Measurements from ENCODE around the gene NDUFAF4. TPM values are rescaled to one million over a fixed set of nuclear protein-coding genes. Genes with fewer than 3 reads are reported as not detected.
"Not testable (repeated sequence)": the region's sequence is repeated elsewhere in the genome, so short reads cannot be mapped to it uniquely, and the experiment has no call there.

NDUFAF4 gene
- total RNA-seq, 1 donor from 2014 or later: 74.4 TPM

DNA sequence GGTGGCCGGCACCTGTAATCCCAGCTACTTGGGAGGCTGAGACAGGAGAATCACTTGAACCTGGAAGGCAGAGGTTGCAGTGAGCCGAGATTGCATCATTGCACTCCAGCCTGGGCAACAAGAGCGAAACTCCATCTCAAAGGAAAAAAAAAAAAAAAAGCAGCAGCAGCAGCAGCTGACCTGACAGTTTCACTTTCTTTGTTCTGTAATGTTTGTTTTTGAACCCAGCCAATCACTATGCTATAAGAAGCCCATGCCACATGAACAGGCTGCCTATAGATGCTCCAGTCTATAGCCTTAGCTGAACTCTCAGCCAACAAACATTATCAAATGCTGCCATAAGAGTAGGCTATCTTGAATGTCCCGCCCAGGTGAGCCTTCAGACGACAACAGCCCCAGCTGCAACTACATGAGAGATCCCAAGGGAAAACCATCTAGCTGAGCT, 12.5 kb downstream of the NDUFAF4 start:
- Mint-ChIP-seq H3K4me1 (peaks cover 13% of the 10 kb centered on the region), H3K4me3 (peak overlapping the region; percentile 9)
- H3K27ac Mint-ChIP-seq; H3K36me3 Mint-ChIP-seq (ENCODE audit: low read depth); H3K9me3 Mint-ChIP-seq; H3K27me3 Mint-ChIP-seq: not testable (repeated sequence)
- peak; percentile 80 for DNase-seq
- intact Hi-C loops (cut with micrococcal nuclease): loop anchor here (1.0 kb wide), 1 partner anchor 12 kb away; the partner anchor contains the start of gene NDUFAF4

DNA sequence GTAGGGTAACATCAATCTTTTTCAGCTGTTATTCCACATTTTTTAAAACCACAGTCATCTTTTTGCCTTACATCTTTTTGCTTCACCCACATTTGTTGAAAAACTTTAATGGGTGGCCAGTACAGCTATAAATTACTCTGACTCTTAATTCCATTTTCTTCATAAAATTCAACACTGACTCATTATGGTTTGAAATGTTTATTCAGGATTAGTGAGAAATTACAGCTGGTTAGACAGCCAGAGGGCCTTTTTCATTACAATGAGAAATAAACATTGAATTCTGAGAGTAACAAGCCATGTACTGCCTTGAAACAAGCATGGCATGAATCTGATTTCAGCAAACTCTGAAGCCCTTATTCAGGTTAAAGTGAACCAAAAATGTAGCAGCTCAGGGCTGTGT, 19.5 kb downstream of the NDUFAF4 start:
- Mint-ChIP-seq H3K9me3 (no peaks in the 10 kb centered on the region), H3K27ac (no peak overlapping the region), H3K4me1 (no peaks in the 10 kb centered on the region), H3K27me3 (peaks cover 7% of the 10 kb centered on the region), H3K36me3 (ENCODE audit: low read depth) (no peaks in the 10 kb centered on the region), H3K4me3 (no peak overlapping the region)
- no peak for DNase-seq
- intact Hi-C loops (cut with micrococcal nuclease): no loop called here

DNA sequence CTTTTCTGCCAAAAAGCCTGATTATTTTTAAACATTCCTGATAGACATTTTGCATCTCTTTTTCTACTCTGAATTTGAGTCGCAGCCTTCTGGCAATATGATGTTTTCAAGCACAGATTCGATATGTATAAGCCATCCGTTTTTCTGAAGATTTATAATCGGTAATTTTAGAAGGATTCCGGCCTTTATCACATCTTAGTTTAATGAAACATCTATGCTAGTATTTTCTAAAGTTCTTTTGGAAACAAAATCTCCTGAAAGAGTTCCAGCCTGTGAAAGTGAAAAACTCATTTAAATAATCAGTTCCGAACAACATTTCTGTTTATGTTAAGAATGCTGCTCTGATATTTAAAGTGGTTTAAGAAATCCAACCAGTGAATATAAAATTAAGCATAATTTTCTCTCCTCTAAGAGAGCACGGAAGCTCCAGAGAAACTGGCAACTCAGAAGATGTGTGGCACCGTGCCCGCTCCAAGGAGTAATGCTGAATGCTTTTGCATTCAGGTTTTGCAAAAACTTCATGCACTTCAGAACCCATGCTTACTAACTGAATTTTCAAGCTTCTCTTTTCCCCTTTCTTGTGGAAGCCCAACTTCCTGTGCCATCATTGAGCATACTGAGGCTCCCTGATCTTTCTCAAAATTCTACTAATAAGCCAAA, 20.7 kb downstream of the NDUFAF4 start:
- Mint-ChIP-seq H3K27ac (no peak overlapping the region), H3K4me3 (no peak overlapping the region), H3K9me3 (no peaks in the 10 kb centered on the region), H3K4me1 (no peaks in the 10 kb centered on the region), H3K27me3 (peaks cover 8% of the 10 kb centered on the region), H3K36me3 (ENCODE audit: low read depth) (no peaks in the 10 kb centered on the region)
- no peak for DNase-seq
- intact Hi-C loops (cut with micrococcal nuclease): no loop called here

DNA sequence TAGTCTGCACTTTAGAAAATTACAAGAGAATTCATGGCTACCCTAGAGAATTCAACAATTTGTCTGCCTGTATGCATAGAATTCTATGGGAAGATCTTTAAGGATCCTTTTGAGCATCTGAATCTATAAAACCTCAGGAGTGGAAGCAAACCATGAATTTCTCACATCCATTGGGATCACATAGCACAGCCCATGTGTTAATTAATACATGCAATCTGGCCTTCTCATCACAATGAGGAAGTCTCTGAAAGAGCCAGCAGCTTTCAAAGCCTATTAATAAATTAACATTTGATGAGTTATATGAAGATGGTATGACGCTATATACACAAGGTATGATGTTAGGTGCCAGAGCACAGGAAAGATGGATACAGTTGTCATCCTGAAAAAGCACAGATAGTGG, 24.7 kb downstream of the NDUFAF4 start:
- no peak for DNase-seq
- intact Hi-C loops (cut with micrococcal nuclease): no loop called here
- Mint-ChIP-seq H3K36me3 (ENCODE audit: low read depth) (no peaks in the 10 kb centered on the region), H3K4me3 (no peak overlapping the region), H3K27ac (no peak overlapping the region), H3K4me1 (no peaks in the 10 kb centered on the region), H3K9me3 (no peaks in the 10 kb centered on the region), H3K27me3 (peaks cover 12% of the 10 kb centered on the region)

DNA sequence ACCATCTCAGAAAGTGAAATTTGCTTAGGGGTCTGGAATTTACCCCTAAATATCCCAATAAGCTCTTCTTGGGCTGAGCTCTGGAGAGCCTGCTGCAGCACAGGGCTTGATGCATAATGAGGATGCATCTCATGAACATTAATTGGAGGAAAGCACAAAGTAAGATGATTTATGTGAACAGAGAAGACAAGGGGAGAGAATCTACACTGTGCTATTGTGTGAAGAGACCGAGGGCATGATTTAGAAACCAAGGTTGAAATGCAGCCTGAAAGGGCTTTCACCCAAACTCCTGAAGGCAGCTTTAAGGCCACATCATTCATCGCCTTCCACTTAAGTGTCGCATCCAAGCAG, 32.7 kb downstream of the NDUFAF4 start:
- no peaks in the 10 kb centered on the region for H3K4me1 Mint-ChIP-seq
- peaks cover 39% of the 10 kb centered on the region for H3K27me3 Mint-ChIP-seq
- H3K36me3 Mint-ChIP-seq (ENCODE audit: low read depth): no peaks in the 10 kb centered on the region
- intact Hi-C loops (cut with micrococcal nuclease): no loop called here
- H3K27ac Mint-ChIP-seq: no peak overlapping the region
- no peaks in the 10 kb centered on the region for H3K9me3 Mint-ChIP-seq
- no peak for DNase-seq
- H3K4me3 Mint-ChIP-seq: no peak overlapping the region

DNA sequence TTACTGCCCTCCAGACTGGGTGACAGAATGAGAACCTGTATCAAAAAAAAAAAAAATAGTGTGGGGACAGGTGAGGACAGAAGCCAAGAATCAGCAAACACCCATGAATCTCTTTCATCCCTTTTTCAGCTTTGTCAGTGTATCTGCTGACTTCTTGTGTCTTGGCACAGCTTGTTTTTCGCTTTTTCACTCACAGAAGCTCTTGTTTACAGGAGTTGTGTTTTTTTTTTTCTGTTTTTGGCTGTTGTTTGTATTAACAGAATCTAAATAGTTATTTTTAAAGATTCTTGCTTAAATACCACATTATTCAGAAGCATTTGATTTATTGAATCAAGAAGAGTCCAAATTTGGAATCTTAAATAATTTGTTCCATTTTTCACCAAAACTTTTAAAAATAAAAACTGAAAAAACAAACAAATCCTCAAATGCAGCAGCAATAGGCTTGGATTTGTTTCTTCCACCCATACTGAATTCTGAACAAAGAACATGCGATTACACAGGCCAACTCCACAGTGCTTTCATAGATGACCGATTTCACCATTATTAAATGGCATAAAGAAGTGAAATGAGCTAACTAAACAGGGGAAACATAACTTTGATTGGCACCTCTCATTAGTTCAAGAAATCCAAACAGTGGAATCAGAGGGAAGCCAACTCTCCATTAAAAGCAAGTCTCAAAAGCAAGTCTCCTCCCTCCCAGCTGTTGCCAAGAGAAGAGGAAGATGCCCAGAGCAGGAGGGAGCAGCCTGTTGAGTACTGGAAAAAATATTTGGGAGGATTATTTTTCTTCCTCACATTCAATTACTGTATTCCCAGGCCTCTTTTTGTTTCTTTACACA, 33.3 kb downstream of the NDUFAF4 start:
- no peaks in the 10 kb centered on the region for H3K36me3 Mint-ChIP-seq (ENCODE audit: low read depth)
- H3K9me3 Mint-ChIP-seq: peaks cover 2% of the 10 kb centered on the region
- H3K27ac Mint-ChIP-seq: no peak overlapping the region
- intact Hi-C loops (cut with micrococcal nuclease): no loop called here
- no peak for DNase-seq
- no peaks in the 10 kb centered on the region for H3K4me1 Mint-ChIP-seq
- H3K27me3 Mint-ChIP-seq: peaks cover 41% of the 10 kb centered on the region
- H3K4me3 Mint-ChIP-seq: no peak overlapping the region

DNA sequence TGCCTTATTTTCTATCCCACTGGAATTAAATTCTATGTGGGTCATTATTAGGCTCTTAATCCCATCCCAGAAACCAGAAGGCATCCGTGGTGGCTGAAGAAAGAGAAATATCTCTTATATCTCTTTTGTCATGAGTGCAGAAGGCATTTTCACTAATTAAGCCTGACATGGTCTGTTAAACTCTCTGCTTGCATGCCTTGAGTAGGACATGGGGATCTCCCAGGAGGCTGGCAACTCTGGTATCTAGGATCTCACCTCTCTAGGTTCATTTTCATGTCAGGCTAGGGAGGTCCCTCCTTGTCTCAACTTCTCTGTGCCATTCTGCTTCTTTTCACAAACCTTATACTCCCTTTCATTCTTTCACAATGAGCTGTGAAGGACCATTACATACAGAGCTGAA, 35.1 kb downstream of the NDUFAF4 start:
- Mint-ChIP-seq H3K9me3 (peaks cover 6% of the 10 kb centered on the region), H3K27me3 (peaks cover 41% of the 10 kb centered on the region), H3K27ac (no peak overlapping the region)

DNA sequence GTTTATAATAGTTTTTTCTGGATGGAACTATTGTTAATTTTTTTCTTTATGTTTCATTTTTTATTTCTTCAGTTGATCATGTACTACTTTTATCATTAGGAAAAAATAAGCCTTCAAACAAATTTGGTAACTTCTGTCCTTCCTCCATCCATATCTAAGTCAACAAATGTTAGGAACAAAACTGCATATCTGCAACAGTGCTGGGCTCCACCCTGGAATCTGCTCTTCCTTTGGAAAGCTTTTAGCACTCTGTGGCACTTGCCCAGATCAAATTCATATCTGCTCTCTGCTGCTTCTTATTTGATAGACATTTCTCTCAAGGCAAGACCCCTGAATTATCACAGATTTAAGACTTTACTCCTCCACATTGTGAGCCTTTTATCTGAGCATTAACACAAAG, 36.1 kb downstream of the NDUFAF4 start:
- intact Hi-C loops (cut with micrococcal nuclease): no loop called here
- Mint-ChIP-seq H3K9me3 (peaks cover 6% of the 10 kb centered on the region), H3K27me3 (peaks cover 47% of the 10 kb centered on the region), H3K4me3 (no peak overlapping the region), H3K4me1 (no peaks in the 10 kb centered on the region), H3K36me3 (ENCODE audit: low read depth) (no peaks in the 10 kb centered on the region), H3K27ac (no peak overlapping the region)
- no peak for DNase-seq

More for the DNA sequence above, 35.1 kb downstream of the NDUFAF4 start:
- H3K4me3 Mint-ChIP-seq: no peak overlapping the region
- intact Hi-C loops (cut with micrococcal nuclease): no loop called here
- no peaks in the 10 kb centered on the region for H3K4me1 Mint-ChIP-seq
- H3K36me3 Mint-ChIP-seq (ENCODE audit: low read depth): no peaks in the 10 kb centered on the region
- no peak for DNase-seq

DNA sequence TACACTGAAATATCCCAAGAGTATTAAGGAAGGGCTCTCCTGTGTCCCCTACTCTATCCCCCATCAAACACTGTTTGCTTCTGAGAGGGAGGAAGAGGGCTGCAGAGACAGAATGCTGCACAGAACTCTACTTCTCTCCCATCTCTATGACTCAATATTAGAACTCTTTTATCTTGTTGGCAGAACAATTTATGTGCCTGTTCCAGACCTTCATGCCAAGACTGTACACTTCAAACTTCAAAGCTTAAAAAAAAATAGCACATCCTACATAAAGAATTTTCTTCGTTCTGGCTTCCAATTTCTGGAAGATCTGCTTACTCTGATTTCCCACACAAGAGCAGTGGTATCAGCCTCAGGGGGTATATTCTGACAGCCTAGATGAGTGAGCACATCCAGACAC, 40.8 kb downstream of the NDUFAF4 start:
- no peak overlapping the region for H3K4me3 Mint-ChIP-seq
- DNase-seq: no peak
- peaks cover 10% of the 10 kb centered on the region for H3K9me3 Mint-ChIP-seq
- H3K27me3 Mint-ChIP-seq: peaks cover 25% of the 10 kb centered on the region
- no peak overlapping the region for H3K27ac Mint-ChIP-seq
- H3K36me3 Mint-ChIP-seq (ENCODE audit: low read depth): no peaks in the 10 kb centered on the region
- no peaks in the 10 kb centered on the region for H3K4me1 Mint-ChIP-seq
- intact Hi-C loops (cut with micrococcal nuclease): no loop called here

DNA sequence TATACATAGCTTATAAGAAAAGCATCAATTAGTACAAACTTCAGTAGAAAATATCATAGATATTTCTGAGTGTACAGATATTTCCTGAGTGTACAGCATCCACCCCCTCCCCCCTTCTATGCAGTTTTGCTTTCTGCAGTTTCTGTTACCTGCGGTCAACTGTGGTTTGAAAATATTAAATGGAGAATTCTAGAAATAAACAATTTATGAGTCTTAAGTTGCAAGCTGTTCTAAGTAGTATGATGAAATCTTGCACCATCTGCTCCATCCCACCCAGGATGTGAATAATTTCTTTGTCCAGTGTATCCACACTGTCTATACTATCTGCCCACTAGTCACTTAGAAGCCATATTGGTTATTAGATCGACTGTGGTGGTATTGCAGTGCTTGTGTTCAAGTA, 44.6 kb downstream of the NDUFAF4 start:
- DNase-seq: no peak
- intact Hi-C loops (cut with micrococcal nuclease): no loop called here
- Mint-ChIP-seq H3K9me3 (peaks cover 4% of the 10 kb centered on the region), H3K27me3 (peaks cover 13% of the 10 kb centered on the region), H3K4me1 (no peaks in the 10 kb centered on the region), H3K27ac (no peak overlapping the region), H3K4me3 (no peak overlapping the region), H3K36me3 (ENCODE audit: low read depth) (no peaks in the 10 kb centered on the region)

DNA sequence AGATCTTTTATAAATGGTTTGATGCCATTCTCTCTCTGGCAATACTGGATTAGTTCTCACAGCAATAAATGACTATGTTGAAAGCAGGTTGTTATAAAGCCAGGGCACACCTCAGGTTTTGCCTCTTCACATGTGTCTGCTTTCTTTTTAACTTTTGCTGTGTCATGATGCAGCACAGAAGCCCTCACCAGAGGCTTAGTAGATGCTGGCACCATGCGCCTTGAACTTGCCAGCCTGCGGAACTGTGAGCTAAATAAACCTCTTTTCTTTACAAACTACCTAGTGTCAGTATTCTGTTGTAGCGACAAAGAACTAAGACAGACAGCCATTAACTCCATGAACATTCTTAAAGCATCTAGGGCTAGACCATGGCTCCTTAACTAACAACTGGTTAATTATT, 45.1 kb downstream of the NDUFAF4 start:
- no peak overlapping the region for H3K27ac Mint-ChIP-seq
- no peak for DNase-seq
- peaks cover 10% of the 10 kb centered on the region for H3K27me3 Mint-ChIP-seq
- H3K4me3 Mint-ChIP-seq: no peak overlapping the region
- peaks cover 9% of the 10 kb centered on the region for H3K9me3 Mint-ChIP-seq
- H3K4me1 Mint-ChIP-seq: no peaks in the 10 kb centered on the region
- H3K36me3 Mint-ChIP-seq (ENCODE audit: low read depth): no peaks in the 10 kb centered on the region
- intact Hi-C loops (cut with micrococcal nuclease): no loop called here

DNA sequence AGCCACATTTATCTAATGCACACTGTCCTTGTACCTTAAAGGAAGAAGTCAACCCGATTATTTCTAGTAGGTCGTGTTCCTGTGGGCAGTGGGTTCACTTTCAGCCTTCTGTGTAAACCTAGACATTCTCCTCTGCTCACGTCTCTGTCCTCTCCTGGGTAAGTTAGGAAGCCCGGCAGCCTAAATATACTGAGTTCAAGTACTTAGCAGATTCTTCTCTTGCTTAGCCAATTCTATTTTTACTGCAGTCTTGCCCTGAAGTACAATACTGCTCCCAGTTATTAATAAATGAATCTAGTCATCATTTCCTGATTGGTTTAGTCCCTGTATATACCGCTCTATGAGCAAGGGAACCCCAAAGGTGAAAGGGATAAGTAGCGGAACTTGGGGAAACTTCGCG, 45.8 kb downstream of the NDUFAF4 start:
- Mint-ChIP-seq H3K36me3 (ENCODE audit: low read depth) (no peaks in the 10 kb centered on the region), H3K27ac (no peak overlapping the region), H3K9me3 (peaks cover 16% of the 10 kb centered on the region), H3K27me3 (peaks cover 12% of the 10 kb centered on the region), H3K4me3 (no peak overlapping the region), H3K4me1 (no peaks in the 10 kb centered on the region)
- intact Hi-C loops (cut with micrococcal nuclease): no loop called here
- no peak for DNase-seq

DNA sequence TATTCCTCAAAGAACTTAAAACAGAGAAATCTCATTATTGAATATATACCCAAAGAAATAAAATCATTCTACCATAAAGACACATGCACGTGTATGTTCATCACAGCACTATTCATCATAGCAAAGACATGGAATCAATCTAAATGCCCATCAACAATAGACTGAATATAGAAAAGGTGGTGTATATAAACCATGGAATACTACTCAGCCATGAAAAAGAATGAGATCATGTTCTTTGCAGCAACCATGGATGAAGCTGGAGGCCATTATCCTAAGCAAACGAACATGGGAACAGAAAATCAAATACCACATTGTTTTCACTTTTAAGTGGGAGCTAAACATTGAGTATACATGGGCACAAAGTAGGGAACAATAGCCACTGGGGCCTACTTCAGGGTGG, 48.1 kb downstream of the NDUFAF4 start:
- peaks cover 27% of the 10 kb centered on the region for H3K9me3 Mint-ChIP-seq
- no peak overlapping the region for H3K4me3 Mint-ChIP-seq
- no peaks in the 10 kb centered on the region for H3K36me3 Mint-ChIP-seq (ENCODE audit: low read depth)
- no peak overlapping the region for H3K27ac Mint-ChIP-seq
- DNase-seq: no peak
- H3K27me3 Mint-ChIP-seq: peaks cover 19% of the 10 kb centered on the region
- intact Hi-C loops (cut with micrococcal nuclease): no loop called here
- no peaks in the 10 kb centered on the region for H3K4me1 Mint-ChIP-seq

DNA sequence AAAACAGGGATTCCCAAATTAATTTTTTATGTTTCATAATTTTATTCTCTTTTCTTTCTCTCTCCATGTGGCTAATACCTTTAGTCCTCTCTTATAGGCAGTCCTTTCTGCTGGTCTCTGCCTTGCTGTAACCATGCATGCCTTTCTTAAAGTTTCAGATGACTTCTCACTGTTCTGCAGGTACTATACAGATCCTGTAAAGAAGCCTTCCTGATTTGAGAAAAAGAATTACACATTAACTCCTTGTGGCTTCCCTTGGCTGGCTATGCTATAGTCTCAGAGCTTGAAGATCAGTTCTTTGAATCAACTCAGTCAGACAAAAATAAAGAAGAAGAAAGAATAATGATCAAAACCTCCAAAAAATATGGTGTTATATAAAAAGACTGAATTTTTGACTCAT, 53.2 kb downstream of the NDUFAF4 start:
- no peak overlapping the region for H3K4me3 Mint-ChIP-seq
- intact Hi-C loops (cut with micrococcal nuclease): no loop called here
- H3K27ac Mint-ChIP-seq: no peak overlapping the region
- no peak for DNase-seq
- peaks cover 2% of the 10 kb centered on the region for H3K4me1 Mint-ChIP-seq
- no peaks in the 10 kb centered on the region for H3K36me3 Mint-ChIP-seq (ENCODE audit: low read depth)
- peaks cover 35% of the 10 kb centered on the region for H3K27me3 Mint-ChIP-seq
- peaks cover 23% of the 10 kb centered on the region for H3K9me3 Mint-ChIP-seq

Data from activated CD4-positive, alpha-beta T cell treated with anti-CD3 and anti-CD28 coated beads, Interleukin-2, amount 10 ng/mL, durations not matched to agents 24 days and 14 days (primary cell).